HG03066 (cell line): ENCODE data around the gene CPM.

Experiments
- ATAC-seq: cut with Tn5 transposase; IDR thresholded peaks from one replicate; pipeline ENCODE4 v1.9.1; 2021; ENCODE audit warnings: low read depth; ENCODE audit not compliant: unreplicated experiment

CPM gene

GRCh38 chr12:68957273-68957672 lies 24.3 kb upstream of the CPM start:
- no peak for ATAC-seq

GRCh38 chr12:68956466-68956865 lies 23.5 kb upstream of the CPM start:
- no peak for ATAC-seq

GRCh38 chr12:68954811-68955210 lies 21.8 kb upstream of the CPM start:
- ATAC-seq: no peak

- no peak for ATAC-seq
Observed at GRCh38 chr12:68953536-68953935, 20.6 kb upstream of the CPM start.

GRCh38 chr12:68951652-68952051 lies 18.7 kb upstream of the CPM start:
- no peak for ATAC-seq

- ATAC-seq: no peak
Observed at GRCh38 chr12:68950511-68950910, 17.5 kb upstream of the CPM start.

GRCh38 chr12:68945255-68945654 lies 12.3 kb upstream of the CPM start:
- ATAC-seq: no peak

GRCh38 chr12:68944296-68945076 lies 11.5 kb upstream of the CPM start:
- no peak for ATAC-seq

- no peak for ATAC-seq
Observed at GRCh38 chr12:68943848-68944247, 10.9 kb upstream of the CPM start.

- ATAC-seq: no peak
Observed at GRCh38 chr12:68940731-68941130, 7.8 kb upstream of the CPM start.

- ATAC-seq: no peak
Observed at GRCh38 chr12:68939505-68939904, 6.5 kb upstream of the CPM start.

- no peak for ATAC-seq
Observed at GRCh38 chr12:68934392-68934791, 1.4 kb upstream of the CPM start.

- ATAC-seq: peak; percentile 47
Observed at GRCh38 chr12:68932128-68932960, 627 bp downstream of the CPM start.

GRCh38 chr12:68930178-68930577 lies 2.8 kb downstream of the CPM start:
- no peak for ATAC-seq

- no peak for ATAC-seq
Observed at GRCh38 chr12:68924546-68924945, 8.4 kb downstream of the CPM start.

- no peak for ATAC-seq
Observed at GRCh38 chr12:68919581-68920239, 13.3 kb downstream of the CPM start.

- no peak for ATAC-seq
Observed at GRCh38 chr12:68918960-68919359, 14.0 kb downstream of the CPM start.

GRCh38 chr12:68915055-68915454 lies 17.9 kb downstream of the CPM start:
- ATAC-seq: no peak

- no peak for ATAC-seq
Observed at GRCh38 chr12:68913682-68914081, 19.3 kb downstream of the CPM start.

GRCh38 chr12:68912916-68913315 lies 20.1 kb downstream of the CPM start:
- no peak for ATAC-seq

- ATAC-seq: no peak
Observed at GRCh38 chr12:68911197-68911718, 21.7 kb downstream of the CPM start.
